ENCODE results near the gene TP73. TPM values are rescaled to one million over a fixed set of nuclear protein-coding genes. Genes with fewer than 3 reads are reported as not detected.

TP73 gene
- total RNA-seq, 1 experiment from 2014 or later: 10.0 TPM

DNA sequence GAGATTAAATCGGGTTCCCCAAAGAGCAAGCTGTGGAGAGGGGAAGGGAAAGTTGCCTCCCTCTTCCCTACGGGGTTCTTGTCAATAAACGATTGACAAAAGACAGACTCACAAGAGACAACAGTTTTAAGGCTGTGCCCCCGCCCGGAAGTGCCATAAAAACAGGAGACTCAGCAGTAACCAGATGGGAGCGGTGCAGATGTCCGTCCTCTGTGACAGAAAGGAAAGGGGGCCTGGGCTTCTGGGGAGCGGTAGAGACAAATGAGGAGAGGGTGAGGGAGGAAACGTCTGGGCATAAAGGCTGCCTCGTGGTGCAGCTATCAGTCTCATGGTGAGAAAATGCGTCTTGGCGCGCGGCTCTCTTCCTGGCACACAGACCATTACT lies 5.9 kb downstream of the TP73 start:
- ChIA-PET POLR2A (ENCODE audit: low non-redundant PET) (no interaction called here), CTCF (no interaction called here)
- Histone ChIP-seq H3K4me3 (ENCODE audit: low read depth, low read length, poor library complexity, severe bottlenecking) (no peak overlapping the region), H3K27me3 (replicated peaks; ENCODE audit: insufficient read depth, low read depth, low read length, poor library complexity) (no peaks in the 10 kb centered on the region), H3K36me3 (ENCODE audit: insufficient read depth, low read length, poor library complexity, severe bottlenecking) (no peaks in the 10 kb centered on the region), H3K4me1 (ENCODE audit: insufficient read depth, low read length, poor library complexity, severe bottlenecking) (peaks cover 18% of the 10 kb centered on the region), H3K27ac (ENCODE audit: low read depth, low read length, poor library complexity, severe bottlenecking) (peak overlapping the region; percentile 64), H3K9me3 (ENCODE audit: low read depth, low read length, poor library complexity, severe bottlenecking) (no peaks in the 10 kb centered on the region)
- TF ChIP-seq EZH2 (IDR thresholded peaks at IDR 0.05; ENCODE audit: borderline replicate concordance, low read depth, low read length, poor library complexity, severe bottlenecking) (no peak), CTCF (conservative IDR thresholded peaks at IDR 0.05; ENCODE audit: low read depth, low read length) (no peak)
- intact Hi-C loops (cut with micrococcal nuclease; ENCODE audit: unreplicated experiment): no loop called here
- BruUV-seq (replicated peaks): no TSS peak
- DNase-seq (ENCODE audit: low spot score): peak; percentile 70

DNA sequence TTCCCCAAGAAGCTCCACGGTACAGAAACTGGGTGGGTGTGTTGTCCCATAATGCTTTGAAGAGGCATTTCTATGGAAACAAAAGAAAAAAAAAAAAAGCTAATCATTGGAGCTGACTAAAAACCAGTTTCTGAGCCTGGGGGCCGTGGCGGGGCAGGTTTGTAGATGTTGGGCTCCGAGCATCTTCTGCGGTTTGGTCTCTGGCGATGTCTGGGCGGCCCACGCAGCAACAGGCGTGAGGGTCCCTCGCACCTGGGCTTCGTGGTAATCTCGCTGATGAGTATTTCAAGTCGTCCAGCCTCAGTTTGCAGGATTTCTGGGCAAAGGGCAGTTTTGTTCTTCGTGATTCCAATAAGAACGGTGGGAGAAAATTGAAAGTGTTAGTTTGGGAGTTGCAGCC lies 6.8 kb downstream of the TP73 start:
- ChIA-PET CTCF (no interaction called here), POLR2A (ENCODE audit: low non-redundant PET) (no interaction called here)
- no peaks in the 10 kb centered on the region for H3K27me3 ChIP-seq (replicated peaks; ENCODE audit: insufficient read depth, low read depth, low read length, poor library complexity)
- intact Hi-C loops (cut with micrococcal nuclease; ENCODE audit: unreplicated experiment): no loop called here
- no peaks in the 10 kb centered on the region for H3K36me3 ChIP-seq (ENCODE audit: insufficient read depth, low read length, poor library complexity, severe bottlenecking)
- H3K4me1 ChIP-seq (ENCODE audit: insufficient read depth, low read length, poor library complexity, severe bottlenecking): peaks cover 22% of the 10 kb centered on the region
- no TSS peak for BruUV-seq (replicated peaks)
- H3K27ac ChIP-seq (ENCODE audit: low read depth, low read length, poor library complexity, severe bottlenecking): peak overlapping the region; percentile 64
- no peak for DNase-seq (ENCODE audit: low spot score)
- H3K4me3 ChIP-seq (ENCODE audit: low read depth, low read length, poor library complexity, severe bottlenecking): no peak overlapping the region
- TF ChIP-seq CTCF (conservative IDR thresholded peaks at IDR 0.05; ENCODE audit: low read depth, low read length) (no peak), EZH2 (IDR thresholded peaks at IDR 0.05; ENCODE audit: borderline replicate concordance, low read depth, low read length, poor library complexity, severe bottlenecking) (no peak)
- no peaks in the 10 kb centered on the region for H3K9me3 ChIP-seq (ENCODE audit: low read depth, low read length, poor library complexity, severe bottlenecking)

- no peak for TF ChIP-seq CTCF (conservative IDR thresholded peaks at IDR 0.05; ENCODE audit: low read depth, low read length)
- no peak for TF ChIP-seq EZH2 (IDR thresholded peaks at IDR 0.05; ENCODE audit: borderline replicate concordance, low read depth, low read length, poor library complexity, severe bottlenecking)
- POLR2A ChIA-PET (ENCODE audit: low non-redundant PET): no interaction called here
- no TSS peak for BruUV-seq (replicated peaks)
Measured at GRCh38 chr1:3660704-3661103, 8.4 kb downstream of the TP73 start.

More at GRCh38 chr1:3660704-3661103, 8.4 kb downstream of the TP73 start:
- no peak for DNase-seq (ENCODE audit: low spot score)
- H3K36me3 ChIP-seq (ENCODE audit: insufficient read depth, low read length, poor library complexity, severe bottlenecking): no peaks in the 10 kb centered on the region
- no peak overlapping the region for H3K4me3 ChIP-seq (ENCODE audit: low read depth, low read length, poor library complexity, severe bottlenecking)
- no peaks in the 10 kb centered on the region for H3K9me3 ChIP-seq (ENCODE audit: low read depth, low read length, poor library complexity, severe bottlenecking)
- CTCF ChIA-PET: no interaction called here
- intact Hi-C loops (cut with micrococcal nuclease; ENCODE audit: unreplicated experiment): no loop called here
- H3K4me1 ChIP-seq (ENCODE audit: insufficient read depth, low read length, poor library complexity, severe bottlenecking): peaks cover 33% of the 10 kb centered on the region
- no peaks in the 10 kb centered on the region for H3K27me3 ChIP-seq (replicated peaks; ENCODE audit: insufficient read depth, low read depth, low read length, poor library complexity)
- H3K27ac ChIP-seq (ENCODE audit: low read depth, low read length, poor library complexity, severe bottlenecking): no peak overlapping the region

Measured in A673 (cell line).